ENCODE data around the gene FRMPD4. TPM values are rescaled to one million over a fixed set of nuclear protein-coding genes. Genes with fewer than 3 reads are reported as not detected.

Gene FRMPD4
- total RNA-seq, 1 experiment from 2014 or later: 1.4 TPM

DNA sequence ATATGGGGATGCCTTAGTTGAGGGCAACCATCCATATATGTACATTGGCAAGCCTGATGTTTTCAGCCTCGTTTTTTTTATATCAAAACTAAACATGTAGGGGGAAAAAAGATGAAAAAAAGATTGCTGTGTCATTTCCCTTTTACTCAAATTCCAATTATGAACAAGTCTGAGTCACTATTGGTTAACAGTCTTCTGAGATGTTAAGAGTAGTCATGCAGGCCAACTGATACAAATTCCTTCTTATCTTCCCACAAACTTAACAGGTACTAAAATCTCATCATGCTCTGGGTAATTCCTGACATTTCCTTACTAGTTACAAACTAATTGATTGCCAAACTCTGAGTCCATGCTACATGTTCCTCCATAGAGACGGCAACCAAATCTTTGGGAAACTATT lies 222.1 kb downstream of the FRMPD4 start:
- H3K4me1 Mint-ChIP-seq: no peaks in the 10 kb centered on the region
- POLR2A ChIA-PET: no interaction called here
- CTCF ChIA-PET: interaction anchor here (1.7 kb wide), 1 partner anchor 11 kb away, joined by 5 read pairs; no protein-coding TSS in a partner anchor
- no peaks in the 10 kb centered on the region for H3K36me3 Mint-ChIP-seq
- H3K27me3 Mint-ChIP-seq (ENCODE audit: low read depth): no peaks in the 10 kb centered on the region
- no peak overlapping the region for H3K4me3 Mint-ChIP-seq
- no peak overlapping the region for H3K27ac Mint-ChIP-seq
- no peak for TF ChIP-seq TEAD1 (CRISPR knock-in tag; IDR thresholded peaks at IDR 0.05)
- TF ChIP-seq CREB1 (CRISPR knock-in tag; IDR thresholded peaks at IDR 0.05): no peak
- no peak for TF ChIP-seq MYBL2 (CRISPR knock-in tag; IDR thresholded peaks at IDR 0.05)
- no peak for TF ChIP-seq ZBTB21 (CRISPR knock-in tag; IDR thresholded peaks at IDR 0.05; ENCODE audit: borderline replicate concordance)
- TF ChIP-seq, protein P1, sequence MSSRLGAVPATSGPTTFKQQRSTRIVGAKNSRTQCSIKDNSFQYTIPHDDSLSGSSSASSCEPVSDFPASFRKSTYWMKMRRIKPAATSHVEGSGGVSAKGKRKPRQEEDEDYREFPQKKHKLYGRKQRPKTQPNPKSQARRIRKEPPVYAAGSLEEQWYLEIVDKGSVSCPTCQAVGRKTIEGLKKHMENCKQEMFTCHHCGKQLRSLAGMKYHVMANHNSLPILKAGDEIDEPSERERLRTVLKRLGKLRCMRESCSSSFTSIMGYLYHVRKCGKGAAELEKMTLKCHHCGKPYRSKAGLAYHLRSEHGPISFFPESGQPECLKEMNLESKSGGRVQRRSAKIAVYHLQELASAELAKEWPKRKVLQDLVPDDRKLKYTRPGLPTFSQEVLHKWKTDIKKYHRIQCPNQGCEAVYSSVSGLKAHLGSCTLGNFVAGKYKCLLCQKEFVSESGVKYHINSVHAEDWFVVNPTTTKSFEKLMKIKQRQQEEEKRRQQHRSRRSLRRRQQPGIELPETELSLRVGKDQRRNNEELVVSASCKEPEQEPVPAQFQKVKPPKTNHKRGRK (CRISPR knock-in tag; IDR thresholded peaks at IDR 0.05; ENCODE audit: borderline replicate concordance): no peak
- TF ChIP-seq FOXJ3 (CRISPR knock-in tag; IDR thresholded peaks at IDR 0.05; ENCODE audit: borderline replicate concordance): no peak
- no peak for TF ChIP-seq ATF1 (CRISPR knock-in tag; IDR thresholded peaks at IDR 0.05)
- no peak for TF ChIP-seq HMGA2 (CRISPR knock-in tag; IDR thresholded peaks at IDR 0.05)
- TF ChIP-seq, protein P2, sequence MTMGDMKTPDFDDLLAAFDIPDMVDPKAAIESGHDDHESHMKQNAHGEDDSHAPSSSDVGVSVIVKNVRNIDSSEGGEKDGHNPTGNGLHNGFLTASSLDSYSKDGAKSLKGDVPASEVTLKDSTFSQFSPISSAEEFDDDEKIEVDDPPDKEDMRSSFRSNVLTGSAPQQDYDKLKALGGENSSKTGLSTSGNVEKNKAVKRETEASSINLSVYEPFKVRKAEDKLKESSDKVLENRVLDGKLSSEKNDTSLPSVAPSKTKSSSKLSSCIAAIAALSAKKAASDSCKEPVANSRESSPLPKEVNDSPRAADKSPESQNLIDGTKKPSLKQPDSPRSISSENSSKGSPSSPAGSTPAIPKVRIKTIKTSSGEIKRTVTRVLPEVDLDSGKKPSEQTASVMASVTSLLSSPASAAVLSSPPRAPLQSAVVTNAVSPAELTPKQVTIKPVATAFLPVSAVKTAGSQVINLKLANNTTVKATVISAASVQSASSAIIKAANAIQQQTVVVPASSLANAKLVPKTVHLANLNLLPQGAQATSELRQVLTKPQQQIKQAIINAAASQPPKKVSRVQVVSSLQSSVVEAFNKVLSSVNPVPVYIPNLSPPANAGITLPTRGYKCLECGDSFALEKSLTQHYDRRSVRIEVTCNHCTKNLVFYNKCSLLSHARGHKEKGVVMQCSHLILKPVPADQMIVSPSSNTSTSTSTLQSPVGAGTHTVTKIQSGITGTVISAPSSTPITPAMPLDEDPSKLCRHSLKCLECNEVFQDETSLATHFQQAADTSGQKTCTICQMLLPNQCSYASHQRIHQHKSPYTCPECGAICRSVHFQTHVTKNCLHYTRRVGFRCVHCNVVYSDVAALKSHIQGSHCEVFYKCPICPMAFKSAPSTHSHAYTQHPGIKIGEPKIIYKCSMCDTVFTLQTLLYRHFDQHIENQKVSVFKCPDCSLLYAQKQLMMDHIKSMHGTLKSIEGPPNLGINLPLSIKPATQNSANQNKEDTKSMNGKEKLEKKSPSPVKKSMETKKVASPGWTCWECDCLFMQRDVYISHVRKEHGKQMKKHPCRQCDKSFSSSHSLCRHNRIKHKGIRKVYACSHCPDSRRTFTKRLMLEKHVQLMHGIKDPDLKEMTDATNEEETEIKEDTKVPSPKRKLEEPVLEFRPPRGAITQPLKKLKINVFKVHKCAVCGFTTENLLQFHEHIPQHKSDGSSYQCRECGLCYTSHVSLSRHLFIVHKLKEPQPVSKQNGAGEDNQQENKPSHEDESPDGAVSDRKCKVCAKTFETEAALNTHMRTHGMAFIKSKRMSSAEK (CRISPR knock-in tag; IDR thresholded peaks at IDR 0.05; ENCODE audit: borderline replicate concordance): no peak
- TF ChIP-seq TCF7 (CRISPR knock-in tag; IDR thresholded peaks at IDR 0.05; ENCODE audit: low read depth): no peak
- no peak for TF ChIP-seq TEAD4 (CRISPR knock-in tag; IDR thresholded peaks at IDR 0.05)
- TF ChIP-seq, protein P3, sequence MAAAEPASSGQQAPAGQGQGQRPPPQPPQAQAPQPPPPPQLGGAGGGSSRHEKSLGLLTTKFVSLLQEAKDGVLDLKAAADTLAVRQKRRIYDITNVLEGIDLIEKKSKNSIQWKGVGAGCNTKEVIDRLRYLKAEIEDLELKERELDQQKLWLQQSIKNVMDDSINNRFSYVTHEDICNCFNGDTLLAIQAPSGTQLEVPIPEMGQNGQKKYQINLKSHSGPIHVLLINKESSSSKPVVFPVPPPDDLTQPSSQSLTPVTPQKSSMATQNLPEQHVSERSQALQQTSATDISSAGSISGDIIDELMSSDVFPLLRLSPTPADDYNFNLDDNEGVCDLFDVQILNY (CRISPR knock-in tag; IDR thresholded peaks at IDR 0.05): no peak
- TF ChIP-seq SMAD3 (CRISPR knock-in tag; IDR thresholded peaks at IDR 0.05; ENCODE audit: borderline replicate concordance): no peak
- no peak for TF ChIP-seq NR3C1 (CRISPR knock-in tag; conservative IDR thresholded peaks at IDR 0.05; ENCODE audit: low read depth)
- TF ChIP-seq, protein P4, sequence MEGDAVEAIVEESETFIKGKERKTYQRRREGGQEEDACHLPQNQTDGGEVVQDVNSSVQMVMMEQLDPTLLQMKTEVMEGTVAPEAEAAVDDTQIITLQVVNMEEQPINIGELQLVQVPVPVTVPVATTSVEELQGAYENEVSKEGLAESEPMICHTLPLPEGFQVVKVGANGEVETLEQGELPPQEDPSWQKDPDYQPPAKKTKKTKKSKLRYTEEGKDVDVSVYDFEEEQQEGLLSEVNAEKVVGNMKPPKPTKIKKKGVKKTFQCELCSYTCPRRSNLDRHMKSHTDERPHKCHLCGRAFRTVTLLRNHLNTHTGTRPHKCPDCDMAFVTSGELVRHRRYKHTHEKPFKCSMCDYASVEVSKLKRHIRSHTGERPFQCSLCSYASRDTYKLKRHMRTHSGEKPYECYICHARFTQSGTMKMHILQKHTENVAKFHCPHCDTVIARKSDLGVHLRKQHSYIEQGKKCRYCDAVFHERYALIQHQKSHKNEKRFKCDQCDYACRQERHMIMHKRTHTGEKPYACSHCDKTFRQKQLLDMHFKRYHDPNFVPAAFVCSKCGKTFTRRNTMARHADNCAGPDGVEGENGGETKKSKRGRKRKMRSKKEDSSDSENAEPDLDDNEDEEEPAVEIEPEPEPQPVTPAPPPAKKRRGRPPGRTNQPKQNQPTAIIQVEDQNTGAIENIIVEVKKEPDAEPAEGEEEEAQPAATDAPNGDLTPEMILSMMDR (IDR thresholded peaks at IDR 0.05): no peak
- TF ChIP-seq, protein P5, sequence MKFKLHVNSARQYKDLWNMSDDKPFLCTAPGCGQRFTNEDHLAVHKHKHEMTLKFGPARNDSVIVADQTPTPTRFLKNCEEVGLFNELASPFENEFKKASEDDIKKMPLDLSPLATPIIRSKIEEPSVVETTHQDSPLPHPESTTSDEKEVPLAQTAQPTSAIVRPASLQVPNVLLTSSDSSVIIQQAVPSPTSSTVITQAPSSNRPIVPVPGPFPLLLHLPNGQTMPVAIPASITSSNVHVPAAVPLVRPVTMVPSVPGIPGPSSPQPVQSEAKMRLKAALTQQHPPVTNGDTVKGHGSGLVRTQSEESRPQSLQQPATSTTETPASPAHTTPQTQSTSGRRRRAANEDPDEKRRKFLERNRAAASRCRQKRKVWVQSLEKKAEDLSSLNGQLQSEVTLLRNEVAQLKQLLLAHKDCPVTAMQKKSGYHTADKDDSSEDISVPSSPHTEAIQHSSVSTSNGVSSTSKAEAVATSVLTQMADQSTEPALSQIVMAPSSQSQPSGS (CRISPR knock-in tag; IDR thresholded peaks at IDR 0.05; ENCODE audit: borderline replicate concordance, low read depth): no peak
- TF ChIP-seq, protein P6, sequence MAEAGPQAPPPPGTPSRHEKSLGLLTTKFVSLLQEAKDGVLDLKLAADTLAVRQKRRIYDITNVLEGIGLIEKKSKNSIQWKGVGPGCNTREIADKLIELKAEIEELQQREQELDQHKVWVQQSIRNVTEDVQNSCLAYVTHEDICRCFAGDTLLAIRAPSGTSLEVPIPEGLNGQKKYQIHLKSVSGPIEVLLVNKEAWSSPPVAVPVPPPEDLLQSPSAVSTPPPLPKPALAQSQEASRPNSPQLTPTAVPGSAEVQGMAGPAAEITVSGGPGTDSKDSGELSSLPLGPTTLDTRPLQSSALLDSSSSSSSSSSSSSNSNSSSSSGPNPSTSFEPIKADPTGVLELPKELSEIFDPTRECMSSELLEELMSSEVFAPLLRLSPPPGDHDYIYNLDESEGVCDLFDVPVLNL (CRISPR knock-in tag; IDR thresholded peaks at IDR 0.05; ENCODE audit: borderline replicate concordance, low read depth): no peak
- DNase-seq (ENCODE audit: low spot score): no peak
- no peak for ATAC-seq
- no peaks in the 10 kb centered on the region for H3K9me3 Mint-ChIP-seq

All from WTC11 (cell line).